Measurements from ENCODE around the gene TNS1. TPM values are rescaled to one million over a fixed set of nuclear protein-coding genes. Genes with fewer than 3 reads are reported as not detected.

Gene TNS1
- polyA plus RNA-seq, 1 donor from 2014 or later = not detected

DNA sequence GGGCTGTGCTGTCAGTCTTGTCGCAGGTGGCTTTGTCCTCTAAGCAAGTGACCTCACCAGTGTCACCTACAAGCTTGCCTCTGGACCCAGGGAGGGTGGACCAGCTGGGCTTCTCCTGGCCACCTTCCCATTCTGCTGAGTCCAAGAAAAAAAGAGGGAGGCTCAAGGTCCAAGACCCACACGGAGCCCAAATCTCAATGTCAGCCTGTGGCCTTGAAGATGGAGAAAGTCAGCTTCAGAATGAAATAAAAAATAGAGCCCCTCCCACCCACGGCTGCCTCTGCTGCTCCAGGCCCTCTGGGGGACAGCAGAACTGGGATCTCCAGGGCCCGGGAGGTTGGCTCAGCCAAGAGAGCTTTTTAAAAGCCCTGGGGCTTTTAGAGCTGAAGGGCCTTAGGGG is 145.9 kb downstream of the TNS1 start:
- Mint-ChIP-seq H3K27ac (no peak overlapping the region), H3K4me3 (no peak overlapping the region), H3K9me3 (no peaks in the 10 kb centered on the region)

GRCh38 chr2:217856159-217856558 is 146.6 kb downstream of the TNS1 start:
- Mint-ChIP-seq H3K27me3 (peaks cover 3% of the 10 kb centered on the region), H3K36me3 (peaks cover 2% of the 10 kb centered on the region), H3K9me3 (no peaks in the 10 kb centered on the region), H3K4me1 (peaks cover 0 to 4% (median 2%) of the 10 kb centered on the region in 3 donors), H3K4me3 (no peak overlapping the region), H3K27ac (no peak overlapping the region)

More for the DNA sequence above, 145.9 kb downstream of the TNS1 start:
- Mint-ChIP-seq H3K36me3 (peaks cover 2% of the 10 kb centered on the region), H3K4me1 (peaks cover 0 to 4% (median 2%) of the 10 kb centered on the region in 3 donors), H3K27me3 (peaks cover 3% of the 10 kb centered on the region)

DNA sequence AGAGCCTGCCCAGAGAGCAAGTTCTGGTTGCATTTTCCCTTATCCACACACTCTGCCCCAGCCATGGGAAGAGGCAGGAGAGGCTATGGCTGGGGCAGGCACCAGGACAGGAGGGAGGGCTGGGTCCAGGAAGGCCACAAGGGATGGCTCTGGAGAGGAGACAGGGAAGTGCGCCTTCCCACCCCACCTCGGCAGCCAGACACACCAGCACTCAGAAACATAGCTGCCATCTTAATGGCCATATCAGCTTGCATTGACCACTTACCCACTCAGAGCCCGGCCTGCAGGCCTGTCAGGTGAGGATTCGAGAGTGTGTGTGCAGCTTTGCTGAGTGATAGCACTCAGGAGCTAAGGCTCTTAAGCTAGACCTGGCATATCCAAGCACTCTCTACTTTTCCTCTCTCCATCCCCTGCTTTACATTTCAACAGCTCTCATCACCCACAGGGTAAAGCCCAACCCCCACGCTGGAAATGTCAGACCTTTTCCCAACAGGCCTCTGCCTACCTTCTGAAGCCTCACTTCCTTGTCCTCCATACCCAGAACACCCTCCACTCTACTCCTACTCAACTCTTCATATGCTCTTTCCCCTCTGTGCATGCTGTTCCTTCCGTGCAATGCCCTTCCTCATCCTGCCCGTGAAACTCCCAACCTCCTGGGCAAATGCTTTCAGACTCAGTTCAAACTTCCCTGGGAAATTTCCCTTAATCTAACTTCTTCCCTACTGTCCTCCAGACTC is 147.9 kb downstream of the TNS1 start:
- H3K27me3 Mint-ChIP-seq = peaks cover 3% of the 10 kb centered on the region
- peaks cover 2 to 5% (median 4%) of the 10 kb centered on the region in 3 donors for H3K4me1 Mint-ChIP-seq

GRCh38 chr2:217853961-217854360 is 148.8 kb downstream of the TNS1 start:
- H3K27me3 Mint-ChIP-seq = peaks cover 2% of the 10 kb centered on the region
- H3K27ac Mint-ChIP-seq = no peak overlapping the region
- no peak overlapping the region for H3K4me3 Mint-ChIP-seq
- no peaks in the 10 kb centered on the region for H3K36me3 Mint-ChIP-seq
- no peaks in the 10 kb centered on the region for H3K9me3 Mint-ChIP-seq
- H3K4me1 Mint-ChIP-seq = peaks cover 2 to 5% (median 4%) of the 10 kb centered on the region in 3 donors

More for the DNA sequence above, 147.9 kb downstream of the TNS1 start:
- Mint-ChIP-seq H3K36me3 (no peaks in the 10 kb centered on the region), H3K9me3 (no peaks in the 10 kb centered on the region), H3K4me3 (no peak overlapping the region), H3K27ac (no peak overlapping the region)

- Mint-ChIP-seq H3K27me3 (peaks cover 2% of the 10 kb centered on the region), H3K4me1 (peaks cover 2 to 5% (median 4%) of the 10 kb centered on the region in 3 donors), H3K9me3 (no peaks in the 10 kb centered on the region), H3K4me3 (no peak overlapping the region), H3K27ac (no peak overlapping the region), H3K36me3 (no peaks in the 10 kb centered on the region)
Observed at GRCh38 chr2:217853301-217853881, 149.4 kb downstream of the TNS1 start.

DNA sequence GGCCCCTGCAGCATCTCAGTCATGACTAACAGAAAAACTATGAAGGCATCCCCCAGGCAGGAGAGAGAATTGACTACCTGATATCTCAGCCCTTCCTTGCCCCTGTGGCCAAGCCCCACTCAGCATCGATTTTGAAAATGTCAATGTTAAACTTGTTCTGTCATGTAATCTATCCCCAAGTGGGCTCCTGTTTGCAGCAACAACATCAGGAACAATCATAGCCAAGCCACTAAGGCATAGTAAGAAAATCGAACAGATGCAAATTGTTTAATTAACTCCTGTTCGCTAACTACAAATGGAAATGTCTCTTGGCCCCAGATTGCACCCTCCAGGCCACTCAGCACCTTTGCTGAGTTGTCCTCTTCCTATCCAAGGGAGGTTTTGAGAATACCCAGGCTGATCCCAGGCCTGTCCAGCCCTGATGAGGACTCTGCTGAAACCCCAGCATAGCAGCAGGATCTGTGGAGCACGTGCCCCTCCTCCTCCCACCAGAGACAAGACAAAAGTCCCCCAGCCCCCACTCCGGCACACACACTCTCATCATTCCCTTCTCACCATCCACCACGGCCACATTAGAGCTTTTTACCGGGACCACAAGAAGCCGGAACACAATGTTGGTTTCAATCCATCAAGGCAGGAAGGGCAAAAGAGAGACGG is 150.1 kb downstream of the TNS1 start:
- no peak overlapping the region for H3K4me3 Mint-ChIP-seq
- H3K9me3 Mint-ChIP-seq = no peaks in the 10 kb centered on the region
- peaks cover 2% of the 10 kb centered on the region for H3K27me3 Mint-ChIP-seq
- peaks cover 0 to 5% (median 4%) of the 10 kb centered on the region in 3 donors for H3K4me1 Mint-ChIP-seq
- H3K36me3 Mint-ChIP-seq = no peaks in the 10 kb centered on the region
- H3K27ac Mint-ChIP-seq = no peak overlapping the region

DNA sequence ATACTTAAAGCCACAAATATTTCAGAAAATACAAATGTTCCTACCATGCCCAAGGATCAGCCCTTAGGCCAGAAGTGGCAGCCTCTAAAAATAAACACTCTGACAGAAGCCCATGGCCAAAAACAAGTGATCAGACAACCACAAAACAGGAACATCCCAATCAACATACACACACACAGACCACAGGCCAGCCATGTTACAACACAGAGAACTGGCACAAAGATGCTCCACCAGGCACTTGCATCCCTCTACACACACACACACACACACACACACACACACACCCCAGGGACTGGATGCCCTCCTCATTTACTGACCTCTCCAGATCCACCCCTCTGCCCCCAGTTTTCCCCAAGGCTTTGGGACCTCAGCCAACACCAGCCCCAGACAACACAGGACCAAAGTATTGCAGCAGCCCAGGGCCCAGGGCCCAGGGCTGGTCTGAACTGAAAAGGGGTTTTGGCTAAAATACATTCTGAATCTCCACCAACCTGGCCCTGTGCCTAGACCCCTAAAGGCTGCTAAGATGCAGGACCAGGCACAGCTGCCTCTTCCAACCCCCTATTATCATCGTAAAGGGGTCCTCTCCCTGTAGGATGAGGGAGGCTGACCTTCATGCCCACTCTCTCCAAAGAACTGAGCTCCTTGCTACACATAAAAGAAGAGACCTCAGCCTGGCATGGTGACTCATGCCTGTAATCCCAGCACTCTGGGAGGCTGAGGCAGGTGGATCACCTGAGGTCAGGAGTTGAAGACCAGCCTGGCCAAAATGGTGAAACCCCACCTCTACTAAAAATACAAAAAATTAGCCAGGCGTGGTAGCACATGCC is 151.4 kb downstream of the TNS1 start:
- Mint-ChIP-seq H3K4me3 (no peak overlapping the region), H3K36me3 (no peaks in the 10 kb centered on the region), H3K27me3 (peaks cover 2% of the 10 kb centered on the region), H3K4me1 (peaks cover 0 to 5% (median 4%) of the 10 kb centered on the region in 3 donors), H3K9me3 (no peaks in the 10 kb centered on the region), H3K27ac (no peak overlapping the region)

DNA sequence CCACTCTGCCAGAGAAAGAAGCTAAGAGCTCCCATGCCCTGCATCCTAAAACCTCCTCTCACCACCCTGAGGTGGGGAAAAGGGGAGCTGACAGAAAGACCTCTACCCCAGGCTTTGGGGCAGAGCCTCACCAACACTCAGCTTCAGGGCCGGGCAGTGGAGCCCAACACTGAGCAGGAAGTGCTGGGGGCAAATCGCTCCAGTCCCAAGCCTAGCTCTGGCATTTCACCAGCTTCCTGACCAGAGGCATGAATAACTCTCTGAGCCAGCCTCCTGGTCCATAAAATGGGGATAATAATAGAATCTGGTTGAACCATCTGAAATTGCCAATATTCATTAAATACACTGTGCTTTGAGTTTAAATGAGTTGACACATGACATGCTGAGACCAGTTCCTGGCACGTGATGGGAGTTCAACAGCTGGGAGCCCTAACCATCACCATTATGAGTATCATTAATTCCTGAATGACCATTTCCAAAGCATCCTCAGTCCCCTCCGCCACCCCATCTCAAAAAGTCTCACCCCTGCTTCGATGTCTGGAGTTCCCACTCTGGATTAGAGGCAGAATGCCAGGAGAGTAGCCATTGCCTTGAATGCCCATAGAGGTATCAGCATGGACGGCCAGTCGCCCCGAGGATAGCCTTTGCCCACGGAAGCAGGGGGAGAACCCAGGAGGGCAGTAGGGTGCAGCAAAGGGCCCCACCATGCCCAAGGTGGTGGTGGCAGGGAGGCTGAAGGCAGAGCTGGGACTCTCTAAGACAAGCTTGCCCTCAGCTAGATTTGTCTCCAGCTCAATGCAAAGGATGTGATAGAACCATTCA is 153.4 kb downstream of the TNS1 start:
- Mint-ChIP-seq H3K27me3 (no peaks in the 10 kb centered on the region), H3K4me1 (peaks cover 0 to 5% (median 4%) of the 10 kb centered on the region in 3 donors), H3K9me3 (no peaks in the 10 kb centered on the region), H3K36me3 (no peaks in the 10 kb centered on the region), H3K4me3 (no peak overlapping the region), H3K27ac (no peak overlapping the region)

DNA sequence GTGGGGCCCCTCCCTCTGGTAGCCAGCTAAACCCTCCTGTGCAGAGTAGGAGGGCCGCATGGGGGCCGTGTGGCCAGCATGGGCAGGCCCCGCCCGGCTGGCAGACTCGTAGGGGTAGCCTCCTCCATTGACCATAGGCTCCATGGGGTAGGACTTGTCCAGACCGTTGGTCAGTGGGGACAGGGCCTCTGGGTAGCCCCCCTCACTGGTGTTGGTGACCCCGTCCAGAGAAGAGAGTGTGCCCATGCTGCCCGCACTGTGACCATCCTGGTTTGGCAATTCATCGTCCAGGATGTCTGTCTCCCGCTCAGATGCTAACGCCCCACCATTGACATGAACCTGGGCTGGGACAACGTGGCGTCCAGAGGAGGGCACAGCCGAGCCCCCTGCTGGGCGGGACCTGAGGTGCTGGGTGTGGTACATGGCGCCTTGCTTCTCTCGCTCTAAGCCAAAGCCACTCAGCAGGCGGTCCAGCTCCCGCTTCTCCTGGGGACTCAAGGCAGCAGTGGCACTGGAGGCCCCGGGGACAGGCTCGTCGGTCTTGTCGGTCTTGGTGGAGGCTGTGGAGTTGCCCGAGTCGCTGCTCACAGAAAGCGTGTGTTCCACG is 154.3 kb downstream of the TNS1 start:
- no peak overlapping the region for H3K27ac Mint-ChIP-seq
- peaks cover 0 to 5% (median 4%) of the 10 kb centered on the region in 3 donors for H3K4me1 Mint-ChIP-seq
- no peaks in the 10 kb centered on the region for H3K36me3 Mint-ChIP-seq
- no peak overlapping the region for H3K4me3 Mint-ChIP-seq
- no peaks in the 10 kb centered on the region for H3K9me3 Mint-ChIP-seq
- no peaks in the 10 kb centered on the region for H3K27me3 Mint-ChIP-seq

GRCh38 chr2:217847552-217848350 is 155.0 kb downstream of the TNS1 start:
- Mint-ChIP-seq H3K27ac (no peak overlapping the region), H3K4me3 (no peak overlapping the region), H3K4me1 (peaks cover 0 to 5% (median 4%) of the 10 kb centered on the region in 3 donors), H3K36me3 (no peaks in the 10 kb centered on the region), H3K9me3 (no peaks in the 10 kb centered on the region), H3K27me3 (no peaks in the 10 kb centered on the region)

GRCh38 chr2:217847115-217847514 is 155.7 kb downstream of the TNS1 start:
- Mint-ChIP-seq H3K4me1 (peaks cover 0 to 5% (median 0%) of the 10 kb centered on the region in 3 donors), H3K36me3 (no peaks in the 10 kb centered on the region), H3K9me3 (no peaks in the 10 kb centered on the region), H3K27me3 (no peaks in the 10 kb centered on the region), H3K27ac (no peak overlapping the region), H3K4me3 (no peak overlapping the region)

- Mint-ChIP-seq H3K27me3 (no peaks in the 10 kb centered on the region), H3K4me1 (peaks cover 0 to 5% (median 0%) of the 10 kb centered on the region in 3 donors), H3K4me3 (no peak overlapping the region), H3K9me3 (no peaks in the 10 kb centered on the region), H3K27ac (no peak overlapping the region), H3K36me3 (no peaks in the 10 kb centered on the region)
Observed at GRCh38 chr2:217846321-217846743, 156.5 kb downstream of the TNS1 start.

DNA sequence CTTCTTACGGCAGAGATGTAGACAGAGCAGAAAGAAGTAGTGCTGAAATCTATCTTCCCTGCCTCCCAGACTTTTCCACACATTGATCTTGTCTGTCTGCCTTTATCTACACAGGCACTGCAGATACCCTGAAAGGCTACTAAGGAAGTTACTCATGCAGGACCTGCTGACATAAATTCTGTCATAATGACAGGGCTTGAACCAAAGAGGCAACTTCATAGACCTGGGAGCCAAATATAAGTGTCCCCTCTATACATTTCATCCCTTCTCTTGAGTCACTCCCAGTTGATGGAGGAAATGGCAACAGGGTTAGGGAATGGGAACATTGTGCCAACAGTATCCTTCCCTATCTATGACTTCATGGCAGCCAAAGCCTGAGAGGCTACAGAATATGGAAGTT is 157.5 kb downstream of the TNS1 start:
- H3K27me3 Mint-ChIP-seq = no peaks in the 10 kb centered on the region
- H3K4me1 Mint-ChIP-seq = no peaks in the 10 kb centered on the region
- no peak overlapping the region for H3K27ac Mint-ChIP-seq
- H3K4me3 Mint-ChIP-seq = no peak overlapping the region
- no peaks in the 10 kb centered on the region for H3K9me3 Mint-ChIP-seq
- no peaks in the 10 kb centered on the region for H3K36me3 Mint-ChIP-seq
